Stomach (tissue), 9 donors: Measurements from ENCODE around the gene DLEC1. TPM values are rescaled to one million over a fixed set of nuclear protein-coding genes. Genes with fewer than 3 reads are reported as not detected.
"Not testable (repeated sequence)": the region's sequence is repeated elsewhere in the genome, so short reads cannot be mapped to it uniquely, and the experiment has no call there.

Experiments
- DNase-seq, 2 donors: peaks; one replicate each; pipeline versions ENCODE4 v3.0.0 to v3.0.0-alpha.2; 2013 to 2019
- H3K27ac ChIP-seq, 5 donors: fragments of 200-600 bp in 4 of 5; sonication (generic) in 4 of 5; one replicate each; pipeline ENCODE4 v1.5.1; 2013 to 2019; ENCODE audit warnings: mild to moderate bottlenecking in 1 of 5, moderate library complexity in 1 of 5
- H3K27me3 ChIP-seq, 3 donors: fragments of 200-600 bp; sonication (generic); one replicate each; pipeline ENCODE4 v1.5.1; 2017 to 2019; ENCODE audit warnings: mixed run types in 1 of 3
- H3K36me3 ChIP-seq, 4 donors: fragments of 200-600 bp; sonication (generic); 1 replicate in 3 of 4; 2 replicates in 1 of 4; pipeline ENCODE4 v1.5.1; 2016 to 2019
- H3K4me1 ChIP-seq, 4 donors: fragments of 200-600 bp; sonication (generic); one replicate each; pipeline ENCODE4 v1.5.1; 2016 to 2019
- H3K4me3 ChIP-seq, 4 donors: fragments of 200-600 bp; sonication (generic) in 3 of 4; one replicate each; pipeline ENCODE4 v1.5.1; 2016 to 2019; ENCODE audit warnings: mild to moderate bottlenecking in 1 of 4
- H3K9me3 ChIP-seq, 4 donors: fragments of 200-600 bp; sonication (generic); one replicate each; pipeline ENCODE4 v1.5.1; 2016 to 2019
- CTCF ChIP-seq, 7 experiments: fragments of 450-650 bp in 4 of 7; fragments of 200-600 bp in 3 of 7; sonication (generic) in 3 of 7; IDR thresholded peaks; one replicate each; pipeline ENCODE4 v1.5.1; 2016 to 2019; ENCODE audit warnings: antibody characterized with exemption in 7 of 7, control low read depth in 2 of 7, mild to moderate bottlenecking in 1 of 7
- EP300 ChIP-seq: sonication (generic); formaldehyde crosslinking; IDR thresholded peaks from one replicate; pipeline ENCODE4 v1.6.1; 2017; ENCODE audit warnings: antibody characterized with exemption
- POLR2A ChIP-seq, 4 donors: fragments of 450-650 bp; IDR thresholded peaks; one replicate each; pipeline ENCODE4 v1.6.1; 2016; ENCODE audit warnings: antibody characterized with exemption in 4 of 4, control low read depth in 2 of 4, mild to moderate bottlenecking in 1 of 4, moderate library complexity in 1 of 4
- POLR2AphosphoS5 ChIP-seq, 3 donors: sonication (generic); formaldehyde crosslinking; IDR thresholded peaks; one replicate each; pipeline ENCODE4 v1.6.1; 2016; ENCODE audit warnings: antibody characterized with exemption in 3 of 3
- whole genome bisulfite sequencing, 5 donors: extraction: QIAGEN DNeasy Blood & Tissue Kit in 3 of 5; methylation state at CpG; one replicate each; pipeline versions ENCODE4 v1.1.5 to v1.1.7; 2013 to 2018; 5-methylcytosine and 5-hydroxymethylcytosine counted together
- intact Hi-C: fragments of 100-400 bp; cut with DNase I; formaldehyde crosslinking; loops from one replicate; pipeline ENCODE4 v1.15.1; 2023; ENCODE audit warnings: low total_unique reads
- polyA plus RNA-seq, 3 donors: library from polyadenylated mRNA; stranded (reverse); fragments of 200-250 nt; gene quantifications; one replicate each; pipeline ENCODE4 v1.2.3, GENCODE V29; 2013
- total RNA-seq, 5 donors: library from RNA; depleted of rRNA; stranded (reverse); fragments of >200 nt; gene quantifications; one replicate each; pipeline versions ENCODE4 v1.1.0 to v1.2.3, GENCODE V29; 2014 to 2016
- donor health status: healthy with polysubstance abuse.
- donor health status: Bipolar disorder and iron deficiency.
- donor health status: healthy.

DLEC1 gene
- total and polyA plus RNA-seq, 8 donors: 0.12 to 1.5 (median 0.31) TPM; not detected in 3

GRCh38 chr3:38031022-38031994, 7.7 kb upstream of the DLEC1 start:
- TF ChIP-seq CTCF (IDR thresholded peaks at IDR 0.05) (no peak), EP300 (no peak), POLR2A (IDR thresholded peaks at IDR 0.05) (no peak), POLR2AphosphoS5 (IDR thresholded peaks at IDR 0.05) (peak in 1 of 3 donors; percentile 10)
- peaks cover 20 to 44% (median 32%) of the 10 kb centered on the region in 4 donors for H3K4me1 ChIP-seq
- no peaks in the 10 kb centered on the region for H3K9me3 ChIP-seq
- intact Hi-C loops: loop anchor here (10.0 kb wide), 1 partner anchor 113 kb away; no protein-coding TSS in a partner anchor
- DNase-seq: peak; percentile 71 to 73
- peaks cover 0 to 23% (median 0%) of the 10 kb centered on the region in 3 donors for H3K27me3 ChIP-seq
- peak overlapping the region in 3 of 5 donors; percentile 68 to 91 (median 80) for H3K27ac ChIP-seq
- 26 to 41% (median 33%) methylated on average over 6 to 9 of the region's 9 CpGs for WGBS, 5 donors
- no peak overlapping the region for H3K4me3 ChIP-seq
- no peaks in the 10 kb centered on the region for H3K36me3 ChIP-seq

- DNase-seq: no peak
- intact Hi-C loops: loop anchor here (10.0 kb wide), 1 partner anchor 112 kb away; no protein-coding TSS in a partner anchor
- Histone ChIP-seq H3K4me3 (no peak overlapping the region), H3K36me3 (no peaks in the 10 kb centered on the region), H3K4me1 (peaks cover 20 to 42% (median 32%) of the 10 kb centered on the region in 4 donors), H3K27ac (no peak overlapping the region), H3K27me3 (peaks cover 0 to 23% (median 0%) of the 10 kb centered on the region in 3 donors), H3K9me3 (no peaks in the 10 kb centered on the region)
- 85 to 100% (median 100%) methylated on average over 1 of the region's 1 CpG for WGBS, 5 donors
- TF ChIP-seq POLR2A (IDR thresholded peaks at IDR 0.05): no peak
- no peak for TF ChIP-seq CTCF (IDR thresholded peaks at IDR 0.05)
- TF ChIP-seq POLR2AphosphoS5 (IDR thresholded peaks at IDR 0.05): no peak
- no peak for TF ChIP-seq EP300
Measured at GRCh38 chr3:38032328-38032865, 6.6 kb upstream of the DLEC1 start.

- H3K36me3 ChIP-seq, H3K9me3 ChIP-seq, H3K4me3 ChIP-seq, H3K27ac ChIP-seq, DNase-seq: not testable (repeated sequence)
- intact Hi-C loops: loop anchor here (10.0 kb wide), 1 partner anchor 111 kb away; no protein-coding TSS in a partner anchor
- 89 to 97% (median 91%) methylated on average over 7 of the region's 7 CpGs for WGBS, 5 donors
- peaks cover 20 to 36% (median 28%) of the 10 kb centered on the region in 4 donors for H3K4me1 ChIP-seq
- peaks cover 0 to 22% (median 0%) of the 10 kb centered on the region in 3 donors for H3K27me3 ChIP-seq
Measured at GRCh38 chr3:38033586-38033985, 5.4 kb upstream of the DLEC1 start.

- Histone ChIP-seq H3K27me3 (peaks cover 0 to 14% (median 0%) of the 10 kb centered on the region in 3 donors), H3K4me1 (peaks cover 24 to 36% (median 27%) of the 10 kb centered on the region in 4 donors)
- H3K27ac ChIP-seq, H3K36me3 ChIP-seq, H3K4me3 ChIP-seq, H3K9me3 ChIP-seq, DNase-seq: not testable (repeated sequence)
- intact Hi-C loops: loop anchor here (10.0 kb wide), 1 partner anchor 110 kb away; no protein-coding TSS in a partner anchor
- WGBS, 5 donors: 86 to 92% (median 91%) methylated on average over 9 of the region's 9 CpGs
Measured at GRCh38 chr3:38034335-38034734, 4.7 kb upstream of the DLEC1 start.

- DNase-seq: no peak
- Histone ChIP-seq H3K36me3 (no peaks in the 10 kb centered on the region), H3K4me3 (no peak overlapping the region), H3K27me3 (no peaks in the 10 kb centered on the region), H3K27ac (no peak overlapping the region), H3K9me3 (no peaks in the 10 kb centered on the region), H3K4me1 (peaks cover 9 to 27% (median 18%) of the 10 kb centered on the region in 4 donors)
- 88 to 97% (median 94%) methylated on average over 5 of the region's 5 CpGs for WGBS, 5 donors
- intact Hi-C loops: loop anchor here (10.0 kb wide), 1 partner anchor 109 kb away; no protein-coding TSS in a partner anchor
- TF ChIP-seq CTCF (IDR thresholded peaks at IDR 0.05): no peak
- TF ChIP-seq POLR2A (IDR thresholded peaks at IDR 0.05): no peak
- TF ChIP-seq POLR2AphosphoS5 (IDR thresholded peaks at IDR 0.05): no peak
- no peak for TF ChIP-seq EP300
Measured at GRCh38 chr3:38036286-38036685, 2.7 kb upstream of the DLEC1 start.
